Hypothalamus (tissue), 51 donors: Measurements from ENCODE around the gene L3MBTL1.
A peak's percentile ranks its signal among the peaks of the same experiment; 100 is the strongest.

ENCODE experiments used
- DNase-seq, 51 donors: peaks; one replicate each; lab custom pipeline; 2025; lab: John Stamatoyannopoulos, UW

L3MBTL1 gene

DNA sequence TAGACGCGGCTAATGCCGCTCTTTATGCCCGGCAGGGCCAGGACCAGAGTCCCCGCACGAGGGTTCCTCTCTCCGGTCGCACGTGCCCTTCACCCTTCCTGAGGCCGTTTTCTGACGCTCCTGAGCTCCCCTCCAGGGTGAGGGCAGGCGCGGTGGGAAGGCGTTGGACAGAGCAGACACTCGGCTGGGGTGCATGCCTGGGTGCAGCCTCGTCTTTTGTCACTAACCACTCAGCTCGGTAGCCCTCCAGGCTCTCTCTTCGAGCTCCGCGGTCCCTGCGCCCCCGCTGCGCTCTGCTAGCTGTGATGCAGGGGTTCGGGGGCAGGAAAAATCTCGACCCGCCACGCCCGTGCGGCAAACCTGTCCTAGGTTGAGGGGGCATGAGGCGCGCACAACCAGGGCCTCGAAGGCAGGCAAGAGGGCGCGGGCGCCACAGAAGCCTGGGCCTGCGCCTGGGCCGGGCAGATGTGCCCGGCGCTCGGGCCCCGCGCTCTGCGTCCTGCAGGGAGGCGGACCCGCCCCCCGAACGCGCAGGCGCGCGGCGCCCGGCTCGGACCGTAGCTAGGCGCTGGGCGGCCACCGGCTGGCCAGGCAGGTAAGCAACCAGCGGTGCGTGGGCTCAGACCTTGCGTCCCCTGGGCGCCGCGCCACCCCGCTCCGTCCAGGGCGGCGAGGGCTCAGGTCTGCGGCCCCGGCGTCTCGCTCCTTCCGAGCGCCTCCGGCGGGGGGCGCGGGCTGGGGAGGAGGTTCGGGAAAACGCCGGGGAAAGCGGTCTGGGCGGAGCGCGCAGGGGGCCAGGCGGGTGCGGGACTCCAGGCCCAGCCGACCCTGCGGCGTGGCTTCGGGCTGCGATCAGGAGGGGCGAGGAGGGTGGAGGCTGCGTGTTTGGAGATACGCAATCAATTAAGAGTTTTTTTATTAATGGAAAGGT is at the start of gene L3MBTL1:
L3MBTL1 (plus strand) TSS at position 548 of the 931 bp plus-strand sequence. CDS start 5,807 bp downstream, outside the sequence.
- peak in 21 of 51 donors; percentile 4 to 56 (median 22) for DNase-seq

GRCh38 chr20:43458422-43458924 is 49.0 kb upstream of the L3MBTL1 start:
- DNase-seq: peak in 1 of 51 donors; percentile 42

DNA sequence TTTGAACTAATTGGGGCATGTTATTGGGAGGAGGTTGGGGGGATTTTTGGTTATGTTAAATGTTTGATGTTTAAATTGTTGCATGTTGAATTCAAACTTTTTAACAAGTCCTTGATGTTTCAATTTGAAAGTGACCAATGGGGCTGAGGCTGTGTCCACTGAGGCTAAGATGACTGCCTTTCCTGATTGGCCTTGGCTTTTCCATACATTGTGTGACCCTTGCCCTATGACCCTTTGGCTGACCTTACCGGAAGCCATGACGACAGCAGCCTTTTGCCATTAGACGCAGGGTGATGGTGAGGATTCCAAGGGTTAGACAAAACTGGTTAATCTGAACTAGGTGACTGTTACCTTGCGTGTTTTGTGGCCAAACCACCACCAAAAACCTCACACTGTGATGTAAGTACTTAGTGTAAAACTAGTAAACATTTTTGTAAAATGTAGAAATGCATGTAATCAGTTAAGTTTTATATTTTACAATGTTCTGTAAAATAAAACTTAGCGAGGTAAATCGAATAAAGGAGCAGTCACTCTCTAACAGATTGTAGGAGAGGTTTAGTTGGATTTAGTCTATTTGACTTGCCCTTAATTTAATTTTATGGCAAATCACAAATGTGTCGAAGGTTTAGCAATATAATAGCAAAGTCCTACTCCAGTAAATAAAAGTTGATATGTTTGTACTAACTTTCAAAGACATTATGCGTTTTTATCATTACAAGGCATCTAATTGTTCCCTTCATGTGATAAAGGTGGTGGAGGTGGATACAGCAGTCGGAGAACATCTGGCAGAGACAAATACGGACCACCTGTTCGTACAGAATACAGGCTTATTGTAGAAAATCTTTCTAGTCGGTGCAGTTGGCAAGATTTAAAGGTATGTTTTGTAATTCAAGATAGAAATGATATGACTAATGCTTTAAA is 48.2 kb upstream of the L3MBTL1 start:
- DNase-seq: peak in 1 of 51 donors; percentile 6

- DNase-seq: no peak
Observed at GRCh38 chr20:43460172-43460829, 47.2 kb upstream of the L3MBTL1 start.

GRCh38 chr20:43460830-43461200 is 46.7 kb upstream of the L3MBTL1 start:
- DNase-seq: no peak

GRCh38 chr20:43461894-43462659 is 45.4 kb upstream of the L3MBTL1 start:
- DNase-seq: no peak

DNA sequence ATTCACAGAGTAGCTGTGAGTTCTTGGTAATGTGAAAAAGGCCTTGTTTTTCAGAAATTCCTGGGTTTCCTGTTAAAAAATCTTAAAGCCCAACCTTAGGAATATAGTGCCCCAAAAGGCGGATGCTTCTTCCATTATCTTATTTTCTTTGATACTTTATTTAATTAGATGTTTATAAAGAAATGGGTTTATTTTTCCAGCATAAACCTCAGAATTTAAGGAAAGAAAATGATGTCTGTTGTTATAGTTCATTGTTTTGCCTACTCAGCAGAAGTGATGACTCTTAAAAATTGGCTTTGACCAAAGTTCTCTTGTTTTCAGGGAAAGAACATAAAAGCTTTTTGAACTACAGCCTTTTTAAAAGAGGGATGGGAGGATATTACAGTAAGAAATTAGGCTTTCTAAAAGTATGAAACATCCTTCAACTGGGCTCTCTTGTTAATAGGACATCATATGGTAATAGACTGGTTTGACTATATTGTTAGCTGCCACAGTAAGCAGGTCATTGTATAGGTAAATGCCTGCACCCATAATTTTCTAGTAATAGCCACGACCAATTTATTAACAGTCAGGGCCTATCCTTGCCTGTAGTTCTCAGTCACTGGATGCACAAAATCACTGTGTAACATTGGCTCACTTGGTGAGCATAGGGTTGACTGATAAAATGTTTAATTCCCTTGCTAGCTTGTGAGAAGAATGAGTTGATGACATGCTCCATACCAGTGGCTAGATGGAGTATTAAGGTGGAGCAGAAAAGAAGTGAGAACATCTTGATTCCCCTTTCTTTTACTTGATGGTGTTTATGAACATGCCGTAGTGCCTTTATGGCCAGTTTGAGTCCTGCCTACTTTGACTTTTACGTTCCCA is 44.6 kb upstream of the L3MBTL1 start:
- no peak for DNase-seq

DNA sequence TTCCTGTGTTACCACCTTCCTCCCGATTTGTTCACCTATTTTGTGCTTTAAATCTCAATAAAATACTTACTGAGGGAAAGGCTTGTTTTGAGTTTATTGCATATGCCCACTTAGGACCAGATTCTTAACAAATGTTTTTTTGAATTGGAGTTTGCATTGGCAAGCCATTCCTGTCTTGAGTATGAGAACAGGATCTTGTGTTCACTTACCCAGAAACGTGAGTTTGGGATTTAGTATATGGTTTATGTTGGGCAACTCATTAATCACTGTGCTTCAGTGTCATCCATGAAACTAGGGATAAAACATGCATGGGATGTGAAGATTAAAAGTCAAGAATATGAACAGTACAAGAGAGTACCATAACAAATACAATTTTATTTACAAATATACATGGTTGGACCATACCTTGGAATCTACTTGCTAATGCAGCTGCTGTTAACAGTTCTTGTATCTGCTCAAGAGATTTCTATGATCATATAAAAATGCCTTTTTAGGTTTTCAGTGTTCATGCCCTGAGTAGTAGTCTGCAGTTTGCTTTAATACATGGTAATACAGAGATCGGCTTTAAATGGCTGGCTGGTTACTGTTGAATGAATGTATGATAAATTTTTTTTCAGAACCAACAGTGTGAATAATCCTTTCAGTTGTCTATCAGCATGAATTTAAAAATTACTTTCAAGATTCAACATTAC is 43.8 kb upstream of the L3MBTL1 start:
- DNase-seq: no peak

DNA sequence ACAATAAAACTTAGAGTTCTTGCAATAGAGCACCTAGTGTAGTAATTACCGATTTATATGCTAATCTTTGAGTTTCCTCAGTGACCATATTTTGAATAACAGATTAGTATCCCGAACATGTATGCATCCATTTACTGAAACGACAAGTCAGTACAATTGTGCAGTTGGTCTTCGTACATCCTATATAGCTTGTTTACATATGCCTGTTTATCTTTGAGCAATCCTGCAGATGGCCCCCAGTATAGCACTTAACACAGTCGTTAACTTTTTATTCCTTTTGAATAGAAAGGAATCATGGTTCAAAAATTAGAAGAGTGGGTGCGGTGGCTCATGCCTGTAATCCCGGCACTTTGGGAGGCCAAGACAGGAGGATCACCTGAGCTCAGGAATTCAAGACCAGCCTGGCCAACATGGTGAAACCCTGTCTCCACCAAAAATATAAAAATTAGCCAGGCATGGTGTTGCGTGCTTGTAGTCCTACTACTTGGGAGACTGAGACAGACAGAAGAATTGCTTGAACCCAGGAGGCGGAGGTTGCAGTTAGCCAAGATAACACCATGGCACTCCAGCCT is 43.2 kb upstream of the L3MBTL1 start:
- DNase-seq: no peak

DNA sequence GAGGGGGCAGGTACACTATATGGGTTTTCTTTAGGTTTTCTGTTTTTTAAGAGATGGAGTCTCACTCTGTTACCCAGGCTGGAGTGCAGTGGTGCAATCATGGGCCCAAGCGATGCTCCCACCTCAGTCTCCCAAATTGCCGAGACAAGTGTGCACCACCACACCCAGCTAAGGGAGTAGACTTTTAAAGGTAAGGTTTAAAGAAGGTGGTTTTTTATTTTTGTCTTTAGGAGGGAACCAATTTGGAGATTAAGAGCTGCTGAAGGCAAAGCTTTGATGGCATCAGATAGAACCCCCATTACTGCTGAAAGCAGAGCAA is 41.9 kb upstream of the L3MBTL1 start:
- no peak for DNase-seq

DNA sequence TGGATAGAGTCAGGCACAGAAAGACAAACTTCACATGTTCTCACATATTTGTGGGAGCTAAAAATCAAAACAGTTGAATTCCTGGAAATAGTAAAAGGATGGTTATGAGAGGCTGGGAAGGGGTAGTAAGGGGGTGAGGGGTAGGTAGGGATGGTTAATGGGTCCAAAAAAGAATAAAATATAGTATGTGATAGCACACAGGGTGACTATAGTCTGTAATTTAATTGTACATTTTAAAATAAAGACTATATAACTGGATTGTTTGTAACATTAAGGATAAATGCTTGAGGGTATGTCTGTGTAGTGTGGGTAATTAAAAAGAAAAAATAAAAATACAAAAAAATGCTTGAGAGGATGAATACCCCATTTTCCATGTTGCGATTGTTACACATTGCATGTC is 39.9 kb upstream of the L3MBTL1 start:
- DNase-seq: no peak

- no peak for DNase-seq
Observed at GRCh38 chr20:43472671-43473380, 34.7 kb upstream of the L3MBTL1 start.

DNA sequence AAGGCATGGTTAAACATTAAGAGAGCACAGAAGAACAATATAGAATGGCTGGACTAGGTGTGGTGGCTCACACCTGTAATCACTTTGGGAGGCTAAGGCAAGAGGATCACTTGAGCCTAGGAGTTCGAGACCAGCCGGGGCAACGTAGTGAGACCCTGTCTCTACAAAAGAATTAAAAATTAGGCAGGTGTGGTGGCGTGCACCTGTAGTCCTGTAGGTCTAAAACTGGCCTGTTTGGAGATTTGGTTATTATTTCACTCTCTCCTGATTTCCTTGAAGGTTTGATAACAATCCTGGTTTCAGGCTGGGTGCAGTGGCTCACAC is 34.2 kb upstream of the L3MBTL1 start:
- no peak for DNase-seq

DNA sequence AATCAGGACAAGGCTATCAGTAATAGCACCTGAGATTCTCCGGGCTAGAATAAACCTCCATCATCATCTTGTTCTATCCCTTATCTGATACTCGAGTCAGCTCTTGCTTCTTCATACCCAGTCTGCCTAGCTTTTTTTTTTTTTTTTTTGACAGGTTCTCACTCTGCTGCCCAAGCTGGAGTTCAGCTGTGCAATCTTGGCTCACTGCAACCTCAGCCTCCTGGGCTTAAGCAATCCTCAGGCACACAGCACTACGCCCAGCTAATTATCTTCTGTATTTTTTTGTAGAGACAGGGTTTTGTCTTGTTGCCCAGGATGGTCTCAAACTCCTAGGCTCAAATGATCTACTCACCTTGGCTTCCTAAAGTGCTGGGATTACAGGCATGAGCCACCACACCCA is 30.3 kb upstream of the L3MBTL1 start:
- no peak for DNase-seq

DNA sequence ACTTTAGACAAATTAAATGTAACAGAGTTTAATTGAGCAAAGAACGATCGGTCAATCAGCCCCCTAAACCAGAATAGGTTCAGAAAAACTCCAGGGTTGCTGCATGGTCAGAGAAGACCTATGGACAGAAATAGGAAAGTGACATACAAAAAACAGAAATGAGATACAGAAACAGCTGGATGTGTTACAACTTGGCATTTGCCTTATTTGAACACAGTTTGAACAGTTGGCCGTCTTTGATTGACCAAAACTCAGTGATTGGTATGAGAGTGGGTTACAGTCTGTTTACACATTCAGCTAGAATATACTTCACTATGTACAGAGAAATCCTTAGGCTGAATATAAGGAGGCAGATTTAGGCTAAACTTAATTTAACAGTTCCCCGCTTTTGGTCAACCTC is 29.9 kb upstream of the L3MBTL1 start:
- DNase-seq: no peak

- DNase-seq: no peak
Observed at GRCh38 chr20:43490038-43490437, 17.5 kb upstream of the L3MBTL1 start.

DNA sequence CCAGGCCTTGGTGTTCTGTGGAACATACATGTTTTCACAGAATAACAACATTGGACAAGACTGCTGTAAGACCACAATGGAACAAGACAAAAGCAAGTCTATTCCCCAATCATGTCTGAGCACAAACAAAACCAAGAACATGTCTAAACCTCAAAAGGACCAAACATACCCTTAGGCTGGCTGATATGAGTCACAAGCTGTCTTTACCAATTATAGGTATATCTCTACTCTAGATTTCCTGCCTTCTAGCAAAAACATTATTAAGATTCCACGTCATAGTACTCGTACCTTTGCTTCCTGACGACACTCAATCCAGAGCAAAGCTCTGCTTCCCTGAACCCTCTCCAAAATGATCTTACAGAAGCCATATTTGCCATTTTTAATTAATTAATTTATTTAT is 15.4 kb upstream of the L3MBTL1 start:
- DNase-seq: no peak

- DNase-seq: no peak
Observed at GRCh38 chr20:43495388-43495787, 12.1 kb upstream of the L3MBTL1 start.
